Body of pancreas (tissue), 4 donors: ENCODE results near the gene DTHD1. TPM values are rescaled to one million over a fixed set of nuclear protein-coding genes. Genes with fewer than 3 reads are reported as not detected.

Experiments used
- ATAC-seq: fragments of 150-250 bp; one replicate; pipeline ENCODE4 v1.9.1; 2016
- DNase-seq, 4 donors: peaks; one replicate each; pipeline ENCODE4 v3.0.0-alpha.2; 2019
- H3K27ac ChIP-seq, 4 donors: fragments of 200-600 bp; sonication (generic); 1 replicate in 3 of 4; 2 replicates in 1 of 4; pipeline versions ENCODE4 v1.5.1 to v1.6.1; 2016 to 2019; ENCODE audit warnings: mild to moderate bottlenecking in 1 of 4, mixed read lengths in 1 of 4, moderate library complexity in 1 of 4
- H3K27me3 ChIP-seq, 2 donors: fragments of 200-600 bp; sonication (generic); one replicate each; pipeline ENCODE4 v1.6.0; 2016; ENCODE audit warnings: mild to moderate bottlenecking in 1 of 2
- H3K36me3 ChIP-seq, 2 donors: fragments of 200-600 bp; sonication (generic); replicated peaks in 1 of 2; 2 replicates each; pipeline ENCODE4 v1.5.1; 2016; ENCODE audit warnings: low read depth in 2 of 2; ENCODE audit not compliant: insufficient read depth in 1 of 2
- H3K4me1 ChIP-seq: fragments of 200-600 bp; sonication (generic); one replicate; pipeline ENCODE4 v1.6.0; 2016
- H3K4me3 ChIP-seq, 2 donors: fragments of 200-600 bp; sonication (generic); 1 replicate in 1 of 2; 2 replicates in 1 of 2; pipeline ENCODE4 v1.5.1; 2016 to 2019
- H3K9me3 ChIP-seq, 3 donors: fragments of 200-600 bp; sonication (generic); 1 replicate in 2 of 3; 2 replicates in 1 of 3; pipeline ENCODE4 v1.5.1; 2016
- CTCF ChIP-seq, 7 experiments: fragments of 450-650 bp in 4 of 7; fragments of 200-600 bp in 3 of 7; sonication (generic) in 3 of 7; IDR thresholded peaks; one replicate each; pipeline ENCODE4 v1.5.1; 2016 to 2019; ENCODE audit warnings: antibody characterized with exemption in 7 of 7
- POLR2A ChIP-seq, 3 donors: fragments of 450-650 bp; IDR thresholded peaks; one replicate each; pipeline ENCODE4 v1.6.1; 2016; ENCODE audit warnings: antibody characterized with exemption in 3 of 3, mild to moderate bottlenecking in 2 of 3
- WGBS, 2 donors: methylation state at CpG; one replicate each; pipeline ENCODE4 v1.1.5; 2017; 5-methylcytosine and 5-hydroxymethylcytosine counted together
- intact Hi-C: fragments of 100-400 bp; cut with DNase I; formaldehyde crosslinking; loops from one replicate; pipeline ENCODE4 v1.15.1; 2023
- total RNA-seq, 2 donors: library from RNA; depleted of rRNA; stranded (reverse); fragments of >200 nt; gene quantifications; one replicate each; pipeline ENCODE4 v1.1.0, GENCODE V29; 2016

Gene DTHD1
- total RNA-seq, 2 donors from 2014 or later: under 0.01 TPM; not detected in 1

DNA sequence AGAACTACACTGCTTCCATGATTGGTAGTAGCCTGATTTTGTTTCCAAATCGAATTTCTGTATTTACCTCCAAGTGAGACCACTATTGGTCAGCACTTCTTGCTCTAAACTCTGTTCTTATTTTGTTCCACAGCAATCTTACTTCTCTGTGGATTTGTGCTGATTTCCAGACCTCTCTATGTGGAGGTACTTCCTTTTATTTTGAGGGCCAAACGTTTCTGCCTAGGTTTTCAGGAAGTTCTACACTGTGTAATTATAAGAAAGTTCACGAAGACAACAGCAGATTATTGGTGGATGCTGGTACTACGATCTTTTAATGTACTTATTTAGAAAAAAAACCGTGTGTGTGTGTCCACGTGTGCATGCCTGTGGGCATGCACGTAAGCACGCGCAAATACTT, 46.7 kb downstream of the DTHD1 start:
- WGBS, 2 donors: 70 to 76% methylated on average over 9 of the region's 9 CpGs
- no peak for ATAC-seq
- TF ChIP-seq POLR2A (IDR thresholded peaks at IDR 0.05) (no peak), CTCF (IDR thresholded peaks at IDR 0.05) (no peak)

GRCh38 chr4:36329228-36329627, 47.8 kb downstream of the DTHD1 start:
- no peak for DNase-seq
- H3K36me3 ChIP-seq: no peaks in the 10 kb centered on the region
- H3K27ac ChIP-seq: no peak overlapping the region
- TF ChIP-seq POLR2A (IDR thresholded peaks at IDR 0.05): no peak
- TF ChIP-seq CTCF (IDR thresholded peaks at IDR 0.05): no peak
- H3K4me3 ChIP-seq: no peak overlapping the region
- no peaks in the 10 kb centered on the region for H3K9me3 ChIP-seq
- intact Hi-C loops: no loop called here
- no peaks in the 10 kb centered on the region for H3K27me3 ChIP-seq
- ATAC-seq: no peak
- H3K4me1 ChIP-seq: no peaks in the 10 kb centered on the region
- WGBS, 2 donors: 80 to 85% methylated on average over 2 of the region's 2 CpGs

More for the DNA sequence above, 46.7 kb downstream of the DTHD1 start:
- Histone ChIP-seq H3K9me3 (no peaks in the 10 kb centered on the region), H3K27ac (no peak overlapping the region), H3K27me3 (no peaks in the 10 kb centered on the region), H3K4me3 (no peak overlapping the region), H3K36me3 (no peaks in the 10 kb centered on the region), H3K4me1 (no peaks in the 10 kb centered on the region)
- no peak for DNase-seq
- intact Hi-C loops: no loop called here

GRCh38 chr4:36330796-36331195, 49.4 kb downstream of the DTHD1 start:
- DNase-seq (no peak), ATAC-seq (no peak)
- no peak for TF ChIP-seq CTCF (IDR thresholded peaks at IDR 0.05)
- no peak for TF ChIP-seq POLR2A (IDR thresholded peaks at IDR 0.05)
- no peaks in the 10 kb centered on the region for H3K36me3 ChIP-seq
- no peaks in the 10 kb centered on the region for H3K9me3 ChIP-seq
- H3K27ac ChIP-seq: no peak overlapping the region
- intact Hi-C loops: no loop called here
- H3K4me3 ChIP-seq: no peak overlapping the region
- WGBS, 2 donors: 68 to 78% methylated on average over 1 of the region's 1 CpG
- H3K4me1 ChIP-seq: no peaks in the 10 kb centered on the region
- no peaks in the 10 kb centered on the region for H3K27me3 ChIP-seq

GRCh38 chr4:36332023-36332781, 50.8 kb downstream of the DTHD1 start:
- intact Hi-C loops: no loop called here
- DNase-seq (no peak), ATAC-seq (no peak)
- no peaks in the 10 kb centered on the region for H3K9me3 ChIP-seq
- H3K36me3 ChIP-seq: no peaks in the 10 kb centered on the region
- H3K27me3 ChIP-seq: no peaks in the 10 kb centered on the region
- no peak overlapping the region for H3K27ac ChIP-seq
- no peak for TF ChIP-seq CTCF (IDR thresholded peaks at IDR 0.05)
- TF ChIP-seq POLR2A (IDR thresholded peaks at IDR 0.05): no peak
- no peak overlapping the region for H3K4me3 ChIP-seq
- 78 to 85% methylated on average over 7 of the region's 7 CpGs for WGBS, 2 donors
- no peaks in the 10 kb centered on the region for H3K4me1 ChIP-seq

DNA sequence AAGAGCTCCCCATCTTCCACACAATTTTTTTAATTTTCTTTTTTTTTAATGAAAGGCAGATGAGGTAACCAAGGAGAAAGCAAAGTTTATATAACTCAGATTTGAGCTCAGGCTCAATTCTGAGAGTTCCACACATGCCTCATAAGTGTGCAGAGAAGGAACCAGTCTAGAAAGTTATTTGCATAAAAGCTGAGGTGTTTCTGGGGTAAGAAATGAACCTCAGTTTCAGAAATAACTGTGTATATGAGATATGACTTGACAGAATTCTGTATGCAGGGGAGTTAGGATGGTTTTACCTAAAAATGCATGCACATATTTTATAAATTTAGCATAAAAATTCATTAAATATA, 51.3 kb downstream of the DTHD1 start:
- no peaks in the 10 kb centered on the region for H3K9me3 ChIP-seq
- H3K4me1 ChIP-seq: no peaks in the 10 kb centered on the region
- no peak for DNase-seq
- no peak overlapping the region for H3K4me3 ChIP-seq
- intact Hi-C loops: no loop called here
- no peak for ATAC-seq
- H3K36me3 ChIP-seq: no peaks in the 10 kb centered on the region
- H3K27ac ChIP-seq: no peak overlapping the region
- H3K27me3 ChIP-seq: no peaks in the 10 kb centered on the region
- no peak for TF ChIP-seq CTCF (IDR thresholded peaks at IDR 0.05)
- TF ChIP-seq POLR2A (IDR thresholded peaks at IDR 0.05): no peak
